NB4 (cell line): ENCODE measurements around the gene GSTM2.

Source experiments
- DNase-seq: peaks from one replicate; pipeline ENCODE4 v3.0.0; 2010; ENCODE audit warnings: low read depth
- H3K4me3 ChIP-seq: one replicate; pipeline ENCODE4 v1.5.1; 2011; ENCODE audit warnings: mild to moderate bottlenecking, low read depth, low read length, moderate library complexity
- CTCF ChIP-seq: IDR thresholded peaks from one replicate; pipeline ENCODE4 v1.5.1; 2012; ENCODE audit warnings: low read depth, low read length
- MAX ChIP-seq: IDR thresholded peaks from 2 replicates; pipeline ENCODE4 v1.6.1; 2011; ENCODE audit warnings: low read depth, low read length
- MYC ChIP-seq: IDR thresholded peaks from 2 replicates; pipeline ENCODE4 v1.6.1; 2011; ENCODE audit warnings: low read depth, low read length
- POLR2A ChIP-seq: IDR thresholded peaks from 2 replicates; pipeline ENCODE4 v1.6.1; 2011; ENCODE audit warnings: mild to moderate bottlenecking; ENCODE audit not compliant: insufficient read length; ENCODE audit errors: extremely low read depth

GSTM2 gene

DNA sequence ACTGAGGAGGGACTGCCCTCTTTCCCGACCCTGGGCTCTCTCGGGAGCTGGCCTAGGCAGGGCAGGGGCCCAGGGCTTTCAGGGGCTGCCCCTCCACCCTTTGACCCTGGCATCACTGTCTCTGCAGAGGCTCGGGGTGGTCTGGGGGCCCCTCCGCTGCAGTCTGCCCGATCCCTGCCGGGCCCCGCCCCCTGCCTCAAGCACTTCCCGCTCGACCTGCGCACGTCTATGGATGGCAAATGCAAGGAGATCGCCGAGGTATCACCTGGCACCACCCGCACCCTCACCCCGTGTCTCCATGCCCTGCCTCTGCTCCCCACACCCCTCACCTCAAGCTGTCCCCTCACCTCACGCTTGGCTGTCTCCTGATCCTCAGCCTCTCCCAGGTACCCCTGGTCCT, 42.7 kb upstream of the GSTM2 start:
- DNase-seq: no peak
- H3K4me3 ChIP-seq: no peak overlapping the region
- TF ChIP-seq CTCF (no peak), POLR2A (no peak), MAX (no peak), MYC (no peak)

GRCh38 chr1:109625601-109626560, 42.0 kb upstream of the GSTM2 start:
- DNase-seq: no peak
- H3K4me3 ChIP-seq: no peak overlapping the region
- TF ChIP-seq MAX (no peak), CTCF (no peak), POLR2A (no peak), MYC (no peak)

DNA sequence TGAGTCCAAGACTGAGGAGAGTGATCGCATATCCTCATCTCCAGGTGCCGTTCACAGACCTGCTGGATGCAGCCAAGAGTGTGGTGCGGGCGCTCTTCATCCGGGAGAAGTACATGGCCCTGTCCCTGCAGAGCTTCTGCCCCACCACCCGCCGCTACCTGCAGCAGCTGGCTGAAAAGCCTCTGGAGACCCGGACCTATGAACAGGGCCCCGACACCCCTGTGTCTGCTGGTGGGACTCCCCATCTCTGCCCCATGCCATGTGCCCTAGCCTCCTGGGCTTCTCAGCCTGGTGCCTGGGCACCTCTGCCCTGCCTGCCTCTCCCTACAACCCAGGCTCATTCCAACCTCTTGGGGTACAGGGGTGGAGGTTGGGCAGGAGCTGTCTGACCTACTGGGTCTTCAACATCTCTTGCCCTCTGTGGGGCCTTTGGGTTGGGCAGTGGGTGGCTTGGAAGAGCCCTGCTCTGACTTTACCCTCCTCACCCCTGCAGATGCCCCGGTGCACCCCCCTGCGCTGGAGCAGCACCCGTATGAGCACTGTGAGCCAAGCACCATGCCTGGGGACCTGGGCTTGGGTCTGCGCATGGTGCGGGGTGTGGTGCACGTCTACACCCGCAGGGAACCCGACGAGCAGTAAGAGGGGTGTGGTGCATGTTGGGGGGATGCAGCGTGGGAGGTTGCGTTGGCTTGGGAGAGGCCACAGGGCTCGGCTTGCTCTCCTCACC, 41.0 kb upstream of the GSTM2 start:
- DNase-seq: no peak
- no peak for TF ChIP-seq POLR2A
- TF ChIP-seq MYC: no peak
- TF ChIP-seq MAX: no peak
- TF ChIP-seq CTCF: no peak
- H3K4me3 ChIP-seq: no peak overlapping the region

- no peak for DNase-seq
- TF ChIP-seq MYC (no peak), CTCF (no peak)
These were observed 40.0 kb upstream of the GSTM2 start for GRCh38 chr1:109627692-109628399.

GRCh38 chr1:109628540-109629321, 39.1 kb upstream of the GSTM2 start:
- TF ChIP-seq CTCF (no peak), POLR2A (no peak), MYC (no peak), MAX (no peak)
- DNase-seq: no peak

More at GRCh38 chr1:109627692-109628399, 40.0 kb upstream of the GSTM2 start:
- no peak overlapping the region for H3K4me3 ChIP-seq

More at GRCh38 chr1:109628540-109629321, 39.1 kb upstream of the GSTM2 start:
- H3K4me3 ChIP-seq: no peak overlapping the region
